ENCODE data around the gene MAPK11. TPM values are rescaled to one million over a fixed set of nuclear protein-coding genes. Genes with fewer than 3 reads are reported as not detected.

MAPK11 gene
- total RNA-seq, 4 donors from 2014 or later: 1.6 to 6.4 (median 2.7) TPM

GRCh38 chr22:50285568-50286229 lies 15.5 kb upstream of the MAPK11 start:
- Histone ChIP-seq H3K27ac (no peak overlapping the region), H3K4me3 (no peak overlapping the region), H3K9me3 (no peaks in the 10 kb centered on the region), H3K36me3 (peaks cover 0 to 71% (median 26%) of the 10 kb centered on the region in 4 donors), H3K4me1 (no peaks in the 10 kb centered on the region), H3K27me3 (no peaks in the 10 kb centered on the region)
- no peak for DNase-seq
- WGBS, 2 donors (ENCODE audit: low coverage in 1 of 2): 91% methylated on average over 32 of the region's 34 CpGs; no CpG with 5 or more reads in 1 of the 2 donors
- intact Hi-C loops (cut with DNase I; ENCODE audit: low total_unique reads) (no loop called here), in situ Hi-C loops (cut with MboI; ENCODE audit: low pct_ligation_motif_present in 1 of 4, low pct_unique_long_range_greater_than_20kb in 1 of 4, low sequenced_read_pairs in 3 of 4) (no loop called here)
- TF ChIP-seq EP300 (IDR thresholded peaks at IDR 0.05; ENCODE audit: low read depth) (no peak), POLR2A (IDR thresholded peaks at IDR 0.05) (no peak), CTCF (IDR thresholded peaks at IDR 0.05) (no peak), POLR2AphosphoS5 (IDR thresholded peaks at IDR 0.05) (no peak)

- WGBS, 2 donors (ENCODE audit: low coverage in 1 of 2): 90% methylated on average over 13 of the region's 13 CpGs; no CpG with 5 or more reads in 1 of the 2 donors
- in situ Hi-C loops (cut with MboI; ENCODE audit: low pct_ligation_motif_present in 1 of 4, low pct_unique_long_range_greater_than_20kb in 1 of 4, low sequenced_read_pairs in 3 of 4) (no loop called here), intact Hi-C loops (cut with DNase I; ENCODE audit: low total_unique reads) (no loop called here)
- H3K27me3 ChIP-seq: no peaks in the 10 kb centered on the region
- no peak overlapping the region for H3K27ac ChIP-seq
- H3K4me1 ChIP-seq: no peaks in the 10 kb centered on the region
- H3K9me3 ChIP-seq: no peaks in the 10 kb centered on the region
- no peak for DNase-seq
- TF ChIP-seq POLR2AphosphoS5 (IDR thresholded peaks at IDR 0.05) (no peak), POLR2A (IDR thresholded peaks at IDR 0.05) (no peak), EP300 (IDR thresholded peaks at IDR 0.05; ENCODE audit: low read depth) (no peak), CTCF (IDR thresholded peaks at IDR 0.05) (no peak)
- H3K36me3 ChIP-seq: peaks cover 0 to 75% (median 29%) of the 10 kb centered on the region in 4 donors
- H3K4me3 ChIP-seq: no peak overlapping the region
These were observed 14.3 kb upstream of the MAPK11 start for GRCh38 chr22:50284479-50284878.

- H3K9me3 ChIP-seq: no peaks in the 10 kb centered on the region
- H3K4me1 ChIP-seq: no peaks in the 10 kb centered on the region
- H3K27ac ChIP-seq: no peak overlapping the region
- no peak for DNase-seq
- no peak for TF ChIP-seq EP300 (IDR thresholded peaks at IDR 0.05; ENCODE audit: low read depth)
- TF ChIP-seq CTCF (IDR thresholded peaks at IDR 0.05): no peak
- TF ChIP-seq POLR2A (IDR thresholded peaks at IDR 0.05): no peak
- no peak for TF ChIP-seq POLR2AphosphoS5 (IDR thresholded peaks at IDR 0.05)
- intact Hi-C loops (cut with DNase I; ENCODE audit: low total_unique reads): no loop called here
- no peak overlapping the region for H3K4me3 ChIP-seq
- H3K27me3 ChIP-seq: no peaks in the 10 kb centered on the region
- in situ Hi-C loops (cut with MboI; ENCODE audit: low pct_ligation_motif_present in 1 of 4, low pct_unique_long_range_greater_than_20kb in 1 of 4, low sequenced_read_pairs in 3 of 4): no loop called here
- H3K36me3 ChIP-seq: peaks cover 0 to 71% (median 29%) of the 10 kb centered on the region in 4 donors
- 91% methylated on average over 12 of the region's 30 CpGs; no CpG with 5 or more reads in 1 of the 2 donors for WGBS, 2 donors (ENCODE audit: low coverage in 1 of 2)
These were observed 13.6 kb upstream of the MAPK11 start for GRCh38 chr22:50283821-50284220.

GRCh38 chr22:50282361-50283155 lies 12.4 kb upstream of the MAPK11 start:
- H3K9me3 ChIP-seq: no peaks in the 10 kb centered on the region
- H3K4me3 ChIP-seq: no peak overlapping the region
- TF ChIP-seq POLR2AphosphoS5 (IDR thresholded peaks at IDR 0.05) (no peak), POLR2A (IDR thresholded peaks at IDR 0.05) (no peak), CTCF (IDR thresholded peaks at IDR 0.05) (no peak)
- peaks cover 0 to 67% (median 27%) of the 10 kb centered on the region in 4 donors for H3K36me3 ChIP-seq
- 77% methylated on average over 35 of the region's 45 CpGs; no CpG with 5 or more reads in 1 of the 2 donors for WGBS, 2 donors (ENCODE audit: low coverage in 1 of 2)
- H3K27me3 ChIP-seq: no peaks in the 10 kb centered on the region
- no peaks in the 10 kb centered on the region for H3K4me1 ChIP-seq
- in situ Hi-C loops (cut with MboI; ENCODE audit: low pct_ligation_motif_present in 1 of 4, low pct_unique_long_range_greater_than_20kb in 1 of 4, low sequenced_read_pairs in 3 of 4): no loop called here
- no peak overlapping the region for H3K27ac ChIP-seq
- DNase-seq: no peak
- intact Hi-C loops (cut with DNase I; ENCODE audit: low total_unique reads): no loop called here

All from transverse colon (tissue), 4 donors.